ENCODE results near the gene LHFPL4.
"Not testable (repeated sequence)": the region's sequence is repeated elsewhere in the genome, so short reads cannot be mapped to it uniquely, and the experiment has no call there.

Gene LHFPL4

GRCh38 chr3:9548991-9549390, 4.6 kb downstream of the LHFPL4 start:
- FAIRE-seq (no peak), DNase-seq (ENCODE audit: insufficient read length, low spot score) (no peak)

- FAIRE-seq = no peak
- no peak for DNase-seq (ENCODE audit: insufficient read length, low spot score)
These were observed 11.4 kb downstream of the LHFPL4 start for GRCh38 chr3:9542182-9542581.

GRCh38 chr3:9536212-9536611, 17.4 kb downstream of the LHFPL4 start:
- DNase-seq (ENCODE audit: insufficient read length, low spot score) (no peak), FAIRE-seq (no peak)

DNA sequence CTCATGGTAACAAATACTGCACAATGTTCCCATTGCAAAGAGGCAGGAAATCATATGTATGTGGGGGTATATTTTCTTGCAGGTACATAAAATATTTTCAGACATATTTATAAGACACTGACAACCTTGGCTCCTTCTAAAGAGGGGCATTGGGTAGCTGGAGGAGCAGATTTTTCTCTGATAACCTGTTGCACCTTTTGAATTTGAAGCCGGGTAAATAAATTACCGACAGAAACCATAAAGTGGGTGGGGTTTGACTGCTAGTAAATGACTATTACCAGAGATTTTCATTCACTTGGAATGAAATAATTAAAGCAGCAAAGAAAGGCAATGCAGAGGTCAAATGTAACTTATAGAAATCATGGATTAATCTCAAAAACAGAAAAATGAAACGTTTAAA, 19.2 kb downstream of the LHFPL4 start:
- no peak for DNase-seq (ENCODE audit: insufficient read length, low spot score)
- FAIRE-seq = no peak

DNA sequence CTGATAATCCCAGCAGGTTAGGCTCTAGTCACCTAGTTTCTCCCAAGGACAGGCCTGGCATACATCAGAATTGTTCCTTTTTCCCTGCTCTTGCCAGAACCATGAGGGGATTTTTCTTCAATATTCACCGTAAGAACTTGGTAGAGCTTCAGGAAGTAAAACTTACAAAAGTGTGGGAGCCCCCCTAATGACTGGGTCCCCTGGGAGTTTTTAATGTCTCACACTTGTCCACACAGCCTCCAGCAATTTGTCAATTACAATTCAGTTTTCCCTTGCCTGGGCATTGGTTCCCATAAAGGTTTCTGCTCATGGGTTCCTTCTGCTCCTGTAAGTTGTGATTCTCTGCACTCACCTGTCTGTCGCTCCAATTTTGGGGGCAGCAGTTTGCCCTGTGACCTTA, 28.5 kb downstream of the LHFPL4 start:
- FAIRE-seq (no peak), DNase-seq (ENCODE audit: insufficient read length, low spot score) (no peak)

- FAIRE-seq (no peak), DNase-seq (ENCODE audit: insufficient read length, low spot score) (no peak)
These were observed 38.7 kb downstream of the LHFPL4 start for GRCh38 chr3:9514956-9515355.

DNA sequence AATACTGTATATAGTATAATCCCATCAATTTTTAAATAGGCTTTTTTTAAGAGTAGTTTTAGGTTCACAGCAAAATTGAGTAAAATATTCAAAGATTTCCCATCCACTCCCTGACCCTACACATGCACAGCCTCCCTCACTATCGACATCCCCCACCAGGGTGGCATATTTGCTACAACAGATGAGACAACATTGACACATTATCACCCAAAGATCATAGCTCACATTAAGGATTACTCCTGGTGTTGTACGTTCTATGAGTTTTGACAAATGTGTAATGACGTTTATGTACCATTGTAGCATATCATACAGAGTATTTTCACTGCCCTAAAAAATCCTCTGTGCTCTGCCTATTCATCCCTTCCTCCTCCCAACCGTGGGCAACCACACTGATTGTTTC, 39.3 kb downstream of the LHFPL4 start:
- DNase-seq (ENCODE audit: insufficient read length, low spot score) (no peak), FAIRE-seq (no peak)

- FAIRE-seq = no peak
These were observed 41.1 kb downstream of the LHFPL4 start for GRCh38 chr3:9512456-9513045.

GRCh38 chr3:9508781-9509180, 44.8 kb downstream of the LHFPL4 start:
- FAIRE-seq (no peak), DNase-seq (ENCODE audit: insufficient read length, low spot score) (no peak)

More at GRCh38 chr3:9512456-9513045, 41.1 kb downstream of the LHFPL4 start:
- DNase-seq (ENCODE audit: insufficient read length, low spot score) = no peak

GRCh38 chr3:9507586-9508578, 45.7 kb downstream of the LHFPL4 start:
- no peak for FAIRE-seq
- DNase-seq (ENCODE audit: insufficient read length, low spot score) = no peak

GRCh38 chr3:9503283-9503682, 50.3 kb downstream of the LHFPL4 start:
- DNase-seq (ENCODE audit: insufficient read length, low spot score) (peak; percentile 64), FAIRE-seq (peak; percentile 86)

GRCh38 chr3:9501226-9501625, 52.4 kb downstream of the LHFPL4 start:
- FAIRE-seq (no peak), DNase-seq (ENCODE audit: insufficient read length, low spot score) (no peak)

GRCh38 chr3:9500108-9501050, 53.2 kb downstream of the LHFPL4 start:
- DNase-seq (ENCODE audit: insufficient read length, low spot score) = peak; percentile 62
- no peak for FAIRE-seq

DNA sequence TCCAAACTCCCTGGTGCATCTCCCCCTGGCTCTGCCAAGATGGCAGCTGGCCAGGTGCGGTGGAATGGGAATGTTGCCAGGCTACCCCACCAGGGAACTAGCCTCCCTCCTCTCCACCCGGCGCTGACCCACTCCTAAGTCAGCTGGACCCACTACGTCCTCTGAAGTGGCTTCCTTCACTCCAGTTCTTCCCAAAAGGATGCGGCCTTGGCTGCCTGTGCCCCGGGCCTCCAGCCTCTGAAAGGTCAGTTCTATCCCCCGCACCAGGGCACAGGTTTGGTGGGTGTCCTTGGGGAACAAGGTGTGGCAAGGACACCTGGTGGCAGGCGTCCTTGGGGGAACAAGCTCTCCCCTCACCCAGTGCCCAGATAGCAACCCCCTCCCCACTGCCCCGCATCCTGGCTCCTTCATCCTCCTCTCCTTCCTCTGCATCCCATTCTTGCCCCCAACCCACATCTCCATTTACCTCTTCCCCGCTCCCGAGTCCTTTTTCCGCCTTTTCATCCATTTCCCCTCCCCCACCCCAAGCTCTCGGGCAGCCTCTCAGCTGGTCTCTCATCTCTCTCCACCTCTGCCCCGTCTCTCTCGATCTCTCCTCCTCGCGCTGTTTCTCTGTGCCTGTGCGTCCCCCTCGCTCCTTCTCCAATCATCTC, 54.0 kb downstream of the LHFPL4 start:
- FAIRE-seq = no peak
- no peak for DNase-seq (ENCODE audit: insufficient read length, low spot score)

- no peak for FAIRE-seq
- DNase-seq (ENCODE audit: insufficient read length, low spot score) = no peak
These were observed 54.8 kb downstream of the LHFPL4 start for GRCh38 chr3:9498781-9499180.

- DNase-seq (ENCODE audit: insufficient read length, low spot score) = no peak
- FAIRE-seq = no peak
These were observed 55.6 kb downstream of the LHFPL4 start for GRCh38 chr3:9497821-9498565.

GRCh38 chr3:9496893-9497292, 56.7 kb downstream of the LHFPL4 start:
- FAIRE-seq = no peak
- no peak for DNase-seq (ENCODE audit: insufficient read length, low spot score)

DNA sequence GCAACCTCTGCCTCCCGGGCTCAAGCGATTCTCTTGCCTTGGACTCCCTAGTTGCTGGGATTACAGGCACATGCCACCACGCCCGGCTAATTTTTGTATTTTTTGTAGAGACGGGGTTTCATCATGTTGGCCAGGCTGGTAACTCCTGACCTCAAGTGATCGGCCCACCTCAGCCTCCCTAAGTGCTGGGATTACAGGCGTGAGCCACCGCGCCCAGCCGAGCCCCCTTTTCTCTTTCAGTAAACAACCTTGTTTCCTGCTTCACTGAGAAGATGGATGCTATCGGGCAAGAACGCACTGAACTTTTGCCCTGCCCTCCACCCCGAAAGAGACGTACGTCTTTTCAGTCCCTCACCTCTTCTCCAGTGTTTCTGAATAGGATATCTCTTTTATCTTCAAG, 59.6 kb downstream of the LHFPL4 start:
- not testable (repeated sequence) for DNase-seq (ENCODE audit: insufficient read length, low spot score); FAIRE-seq

DNA sequence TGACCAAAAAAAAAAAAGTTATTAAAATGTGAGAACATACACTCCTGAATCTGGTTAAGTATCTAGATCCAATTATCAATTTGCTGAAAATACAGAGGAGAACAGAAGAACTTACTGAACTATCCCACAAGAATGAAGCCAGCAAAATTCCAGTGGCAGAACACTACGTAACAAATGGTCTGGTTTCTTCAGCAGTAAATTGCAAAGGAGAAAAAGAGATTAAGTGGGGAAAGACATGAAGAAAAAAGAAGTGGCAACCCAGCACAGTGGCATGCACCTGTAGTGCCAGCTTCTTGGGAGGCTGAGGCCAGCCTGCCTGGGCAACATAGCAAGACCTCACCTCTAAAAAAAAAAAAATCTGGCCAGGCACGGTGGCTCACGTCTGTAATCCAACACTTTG, 62.1 kb downstream of the LHFPL4 start:
- DNase-seq (ENCODE audit: insufficient read length, low spot score) (no peak), FAIRE-seq (no peak)

- FAIRE-seq = no peak
- no peak for DNase-seq (ENCODE audit: insufficient read length, low spot score)
These were observed 68.4 kb downstream of the LHFPL4 start for GRCh38 chr3:9485248-9485647.

Data from GM19239 (cell line).